Chondrocyte (in vitro differentiated cells): ENCODE data around the gene RCAN2. TPM values are rescaled to one million over a fixed set of nuclear protein-coding genes. Genes with fewer than 3 reads are reported as not detected.

Source experiments
- DNase-seq: peaks from one replicate; pipeline ENCODE4 v3.0.0; 2021; ENCODE audit warnings: mixed read lengths, low spot score
- H3K27ac Mint-ChIP-seq: one replicate; pipeline ENCODE4 v1.8.0; 2021; ENCODE audit warnings: mild to moderate bottlenecking, moderate library complexity, mixed read lengths; ENCODE audit not compliant: unreplicated experiment
- H3K27me3 Mint-ChIP-seq: 2 replicates; pipeline ENCODE4 v1.8.0; 2021; ENCODE audit warnings: low read depth, mixed read lengths
- H3K36me3 Mint-ChIP-seq: 2 replicates; pipeline ENCODE4 v1.8.0; 2021; ENCODE audit warnings: low read depth, mixed read lengths
- H3K4me1 Mint-ChIP-seq: 2 replicates; pipeline ENCODE4 v1.8.0; 2021; ENCODE audit warnings: low read depth, mild to moderate bottlenecking, mixed read lengths
- H3K4me3 Mint-ChIP-seq: one replicate; pipeline ENCODE4 v1.8.0; 2021; ENCODE audit warnings: mild to moderate bottlenecking, moderate library complexity, mixed read lengths; ENCODE audit not compliant: unreplicated experiment
- H3K9me3 Mint-ChIP-seq: 2 replicates; pipeline ENCODE4 v1.8.0; 2021; ENCODE audit warnings: low read depth, mixed read lengths
- CTCF ChIP-seq: fragments of 200-600 bp; sonication (generic); IDR thresholded peaks from 2 replicates; pipeline ENCODE4 v1.5.0; 2021; ENCODE audit warnings: antibody characterized with exemption, mild to moderate bottlenecking, moderate library complexity
- total RNA-seq: library from RNA; stranded (reverse); gene quantifications from 3 replicates; pipeline ENCODE4 v1.2.1, GENCODE V29; 2021

RCAN2 gene
- total RNA-seq, 1 donor from 2014 or later, result 23.8 TPM

- Mint-ChIP-seq H3K36me3 (no peaks in the 10 kb centered on the region), H3K4me3 (no peak overlapping the region), H3K4me1 (peaks cover 3% of the 10 kb centered on the region), H3K27me3 (peaks cover 4% of the 10 kb centered on the region), H3K9me3 (no peaks in the 10 kb centered on the region), H3K27ac (no peak overlapping the region)
- no peak for TF ChIP-seq CTCF
- no peak for DNase-seq
Measured at GRCh38 chr6:46400898-46401297, 90.4 kb downstream of the RCAN2 start.

- TF ChIP-seq CTCF, result no peak
- peaks cover 2% of the 10 kb centered on the region for H3K36me3 Mint-ChIP-seq
- peaks cover 4% of the 10 kb centered on the region for H3K27me3 Mint-ChIP-seq
- H3K27ac Mint-ChIP-seq, result no peak overlapping the region
- no peak for DNase-seq
- peaks cover 3% of the 10 kb centered on the region for H3K4me1 Mint-ChIP-seq
- H3K9me3 Mint-ChIP-seq, result peaks cover 2% of the 10 kb centered on the region
- no peak overlapping the region for H3K4me3 Mint-ChIP-seq
Measured at GRCh38 chr6:46395530-46395929, 95.7 kb downstream of the RCAN2 start.

- Mint-ChIP-seq H3K27me3 (no peaks in the 10 kb centered on the region), H3K4me1 (peaks cover 3% of the 10 kb centered on the region), H3K27ac (no peak overlapping the region), H3K36me3 (peaks cover 2% of the 10 kb centered on the region), H3K9me3 (peaks cover 2% of the 10 kb centered on the region), H3K4me3 (no peak overlapping the region)
- no peak for DNase-seq
- TF ChIP-seq CTCF, result no peak
Measured at GRCh38 chr6:46393940-46394337, 97.3 kb downstream of the RCAN2 start.

- no peak for TF ChIP-seq CTCF
- Mint-ChIP-seq H3K9me3 (peaks cover 2% of the 10 kb centered on the region), H3K27ac (no peak overlapping the region), H3K4me3 (no peak overlapping the region), H3K4me1 (peaks cover under 1% of the 10 kb centered on the region), H3K27me3 (no peaks in the 10 kb centered on the region), H3K36me3 (peaks cover 2% of the 10 kb centered on the region)
- no peak for DNase-seq
Measured at GRCh38 chr6:46393161-46393939, 97.9 kb downstream of the RCAN2 start.

GRCh38 chr6:46392294-46392693, 99.0 kb downstream of the RCAN2 start:
- Mint-ChIP-seq H3K4me3 (no peak overlapping the region), H3K4me1 (no peaks in the 10 kb centered on the region), H3K27ac (no peak overlapping the region), H3K36me3 (peaks cover 2% of the 10 kb centered on the region), H3K9me3 (peaks cover 2% of the 10 kb centered on the region), H3K27me3 (no peaks in the 10 kb centered on the region)
- no peak for DNase-seq
- no peak for TF ChIP-seq CTCF
